ENCODE results near the gene SORL1-AS1.

SORL1-AS1 gene

DNA sequence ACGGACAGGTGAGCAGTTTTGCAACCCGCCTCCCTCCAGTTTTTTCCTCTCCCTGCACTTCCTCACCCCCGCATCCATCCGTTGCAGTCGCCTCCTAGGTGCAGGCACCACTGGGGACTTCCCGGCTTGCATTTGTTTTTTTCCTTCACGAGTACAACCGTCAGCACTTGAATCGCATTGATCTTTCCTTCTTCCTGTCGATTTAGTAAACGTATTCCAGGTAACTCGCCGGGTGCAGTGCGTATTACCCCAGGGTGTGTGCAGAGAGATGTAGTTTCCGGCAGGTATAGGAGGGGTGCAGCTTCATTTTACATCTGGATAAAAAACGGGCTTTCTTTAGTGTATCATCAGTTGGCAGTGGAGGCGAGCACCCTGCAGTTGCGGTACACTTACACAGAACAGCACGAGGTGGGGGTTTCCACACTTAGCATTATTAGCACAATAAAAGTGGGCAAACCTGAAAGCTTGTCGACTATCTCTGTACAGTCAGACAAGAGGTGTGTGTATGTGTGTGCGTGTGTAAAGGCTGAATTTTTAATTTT, at the start of gene SORL1-AS1:
TSS of gene SORL1-AS1 (minus strand) at position 359 of the 542 bp plus-strand sequence.
- Histone ChIP-seq H3K27ac (peak within 1 kb of the TSS; percentile 63), H3K9me3 (ENCODE audit: severe bottlenecking) (no peaks in the 10 kb centered on the region), H3K27me3 (ENCODE audit: insufficient read depth, low read depth, severe bottlenecking) (no peaks in the 10 kb centered on the region), H3K4me3 (ENCODE audit: low read depth, low read length) (peak within 1 kb of the TSS; percentile 49), H3K36me3 (no peaks in the 10 kb centered on the region)
- TF ChIP-seq, protein P1, sequence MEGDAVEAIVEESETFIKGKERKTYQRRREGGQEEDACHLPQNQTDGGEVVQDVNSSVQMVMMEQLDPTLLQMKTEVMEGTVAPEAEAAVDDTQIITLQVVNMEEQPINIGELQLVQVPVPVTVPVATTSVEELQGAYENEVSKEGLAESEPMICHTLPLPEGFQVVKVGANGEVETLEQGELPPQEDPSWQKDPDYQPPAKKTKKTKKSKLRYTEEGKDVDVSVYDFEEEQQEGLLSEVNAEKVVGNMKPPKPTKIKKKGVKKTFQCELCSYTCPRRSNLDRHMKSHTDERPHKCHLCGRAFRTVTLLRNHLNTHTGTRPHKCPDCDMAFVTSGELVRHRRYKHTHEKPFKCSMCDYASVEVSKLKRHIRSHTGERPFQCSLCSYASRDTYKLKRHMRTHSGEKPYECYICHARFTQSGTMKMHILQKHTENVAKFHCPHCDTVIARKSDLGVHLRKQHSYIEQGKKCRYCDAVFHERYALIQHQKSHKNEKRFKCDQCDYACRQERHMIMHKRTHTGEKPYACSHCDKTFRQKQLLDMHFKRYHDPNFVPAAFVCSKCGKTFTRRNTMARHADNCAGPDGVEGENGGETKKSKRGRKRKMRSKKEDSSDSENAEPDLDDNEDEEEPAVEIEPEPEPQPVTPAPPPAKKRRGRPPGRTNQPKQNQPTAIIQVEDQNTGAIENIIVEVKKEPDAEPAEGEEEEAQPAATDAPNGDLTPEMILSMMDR (IDR thresholded peaks at IDR 0.05; ENCODE audit: low read depth, low read length): no peak
- peak; percentile 19 for DNase-seq

DNA sequence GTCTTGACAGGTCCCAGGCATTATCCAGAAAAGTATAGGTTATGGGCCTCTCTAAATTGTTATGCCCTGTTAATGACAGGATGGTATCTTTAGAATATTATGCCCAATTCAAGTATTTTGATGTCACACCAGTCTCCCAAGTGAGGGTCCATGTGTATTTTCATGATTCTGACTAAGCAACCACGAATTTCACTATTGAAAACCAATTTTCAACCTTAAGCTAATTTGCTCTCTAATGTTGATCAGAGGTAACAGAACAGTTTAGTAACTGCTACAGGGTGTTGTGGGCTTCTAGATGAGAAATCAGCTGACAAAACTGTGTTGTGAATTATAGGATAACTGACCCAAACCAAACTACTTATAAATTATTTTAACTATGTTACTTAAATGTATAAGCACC, 48.0 kb upstream of the SORL1-AS1 start:
- TF ChIP-seq, protein P1 (IDR thresholded peaks at IDR 0.05; ENCODE audit: low read depth, low read length): no peak
- Histone ChIP-seq H3K27ac (no peak overlapping the region), H3K4me3 (ENCODE audit: low read depth, low read length) (no peak overlapping the region), H3K9me3 (ENCODE audit: severe bottlenecking) (peaks cover under 1% of the 10 kb centered on the region), H3K36me3 (no peaks in the 10 kb centered on the region), H3K27me3 (ENCODE audit: insufficient read depth, low read depth, severe bottlenecking) (no peaks in the 10 kb centered on the region)
- DNase-seq: no peak

DNA sequence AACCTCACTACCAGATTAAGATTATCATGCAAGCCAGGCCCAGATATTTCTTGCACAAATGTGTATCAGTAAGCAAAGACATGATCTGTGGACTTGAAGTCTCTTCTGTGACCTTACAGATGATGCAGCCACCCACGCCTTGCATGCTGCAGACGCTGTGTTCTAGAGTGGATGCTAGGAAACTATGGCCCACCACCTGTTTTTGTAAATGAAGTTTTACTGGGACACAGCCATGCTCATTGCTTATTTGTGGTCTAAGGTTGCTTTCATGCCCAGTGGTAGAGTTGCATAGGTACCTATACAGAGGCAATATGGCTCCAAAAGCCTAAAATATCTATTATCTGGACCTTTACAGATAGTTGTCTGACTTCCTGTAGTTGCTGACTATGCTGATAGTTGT, 47.5 kb upstream of the SORL1-AS1 start:
- DNase-seq: no peak
- H3K27ac ChIP-seq: no peak overlapping the region
- H3K9me3 ChIP-seq (ENCODE audit: severe bottlenecking): no peaks in the 10 kb centered on the region
- H3K36me3 ChIP-seq: no peaks in the 10 kb centered on the region
- H3K4me3 ChIP-seq (ENCODE audit: low read depth, low read length): no peak overlapping the region
- TF ChIP-seq, protein P1 (IDR thresholded peaks at IDR 0.05; ENCODE audit: low read depth, low read length): no peak
- H3K27me3 ChIP-seq (ENCODE audit: insufficient read depth, low read depth, severe bottlenecking): no peaks in the 10 kb centered on the region

DNA sequence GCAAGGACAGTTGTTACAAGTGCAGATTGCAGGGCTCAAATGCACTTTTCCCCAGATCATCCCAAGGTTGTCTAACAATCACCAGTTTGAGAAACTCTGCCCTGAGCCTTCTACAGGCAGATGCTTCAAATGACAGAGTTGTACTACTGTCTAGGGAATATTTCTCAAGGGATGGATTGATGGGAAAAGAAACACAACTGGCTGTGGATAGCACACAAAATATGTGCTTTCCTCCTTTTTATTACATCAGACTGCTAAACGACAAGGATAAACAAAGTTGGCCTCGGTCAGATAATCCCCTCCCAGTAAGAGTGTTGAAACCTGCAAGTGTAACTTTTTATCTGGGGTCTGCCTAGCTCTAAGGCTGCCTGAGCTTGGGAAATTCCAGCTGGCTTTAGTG, 46.6 kb upstream of the SORL1-AS1 start:
- no peak overlapping the region for H3K4me3 ChIP-seq (ENCODE audit: low read depth, low read length)
- no peaks in the 10 kb centered on the region for H3K9me3 ChIP-seq (ENCODE audit: severe bottlenecking)
- TF ChIP-seq, protein P1 (IDR thresholded peaks at IDR 0.05; ENCODE audit: low read depth, low read length): no peak
- no peaks in the 10 kb centered on the region for H3K36me3 ChIP-seq
- no peak overlapping the region for H3K27ac ChIP-seq
- no peak for DNase-seq
- no peaks in the 10 kb centered on the region for H3K27me3 ChIP-seq (ENCODE audit: insufficient read depth, low read depth, severe bottlenecking)

DNA sequence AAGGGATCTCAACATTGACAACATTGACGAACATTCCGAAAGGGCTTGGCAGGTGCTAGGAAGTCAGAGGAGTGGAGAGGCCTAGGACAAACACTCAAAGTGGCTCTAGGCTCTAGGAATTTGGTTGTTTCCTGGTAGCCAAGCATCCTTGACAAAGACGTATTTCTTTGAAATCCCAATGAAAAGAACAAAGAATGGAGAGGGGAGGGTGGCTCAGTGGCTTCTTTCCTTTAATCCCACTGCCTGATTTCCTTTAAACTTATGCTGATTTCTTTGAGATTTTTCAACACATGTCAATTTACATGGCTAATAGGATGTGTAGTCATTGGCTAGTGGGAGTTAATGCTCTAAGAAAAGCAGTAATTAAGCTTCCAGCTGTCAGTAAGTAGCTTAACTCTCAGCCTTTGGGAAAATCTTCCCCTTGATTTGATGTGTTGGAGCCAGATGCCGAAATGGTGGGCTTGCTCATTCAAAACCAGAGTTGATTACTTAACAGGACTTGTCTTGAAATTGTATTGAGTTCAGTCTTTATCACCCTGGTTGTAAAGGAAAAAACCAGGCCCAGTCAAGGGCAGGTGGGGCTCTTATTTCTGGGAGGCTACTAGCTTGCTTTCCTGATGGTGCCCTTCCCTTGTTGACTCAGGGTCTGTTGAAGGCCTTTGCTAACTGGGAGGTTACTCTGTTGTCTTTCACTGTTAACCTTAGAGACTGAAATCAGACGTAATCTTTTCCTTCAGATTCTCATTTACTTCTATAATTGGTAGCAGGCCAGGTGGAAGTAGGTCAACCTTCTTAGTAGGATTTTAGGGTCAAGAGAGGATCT, 44.6 kb upstream of the SORL1-AS1 start:
- peak overlapping the region; percentile 29; the same call in 1 of the 2 replicates for H3K4me3 ChIP-seq (ENCODE audit: low read depth, low read length)
- no peaks in the 10 kb centered on the region for H3K27me3 ChIP-seq (ENCODE audit: insufficient read depth, low read depth, severe bottlenecking)
- DNase-seq: peak; percentile 70
- H3K9me3 ChIP-seq (ENCODE audit: severe bottlenecking): no peaks in the 10 kb centered on the region
- TF ChIP-seq, protein P1 (IDR thresholded peaks at IDR 0.05; ENCODE audit: low read depth, low read length): no peak
- no peaks in the 10 kb centered on the region for H3K36me3 ChIP-seq
- peak overlapping the region; percentile 82 for H3K27ac ChIP-seq

Data from WERI-Rb-1 (cell line).